Right ventricle myocardium inferior (tissue), 1 donor: Measurements from ENCODE around the gene SLFN12. TPM values are rescaled to one million over a fixed set of nuclear protein-coding genes. Genes with fewer than 3 reads are reported as not detected.
A peak's percentile ranks its signal among the peaks of the same experiment; 100 is the strongest.
"Not testable (repeated sequence)": the region's sequence is repeated elsewhere in the genome, so short reads cannot be mapped to it uniquely, and the experiment has no call there.

Source experiments
- ATAC-seq: fragments of 200-7000 bp; cut with Tn5 transposase; one replicate; pipeline ENCODE4 v1.9.1; 2020; ENCODE audit warnings: mild to moderate bottlenecking, moderate library complexity
- DNase-seq: peaks from one replicate; pipeline ENCODE4 v3.0.0; 2021; ENCODE audit errors: missing footprints
- intact Hi-C: fragments of 100-400 bp; cut with DNase I; formaldehyde crosslinking; loops from one replicate; pipeline ENCODE4 v1.11.0; 2022
- total RNA-seq: library from RNA; stranded (reverse); fragmentation: NEBNext Ultra II Directional; extraction: Animal tissue kit (Norgen Biotek cat#: 25700); gene quantifications from one replicate; pipeline ENCODE4 v1.2.1, GENCODE V29; 2021
- donor health status: DM: no; HTN: yes; CAD: no; lungs with severe emphysema.

Gene SLFN12
- total RNA-seq, 1 donor from 2014 or later, result 3.0 TPM

DNA sequence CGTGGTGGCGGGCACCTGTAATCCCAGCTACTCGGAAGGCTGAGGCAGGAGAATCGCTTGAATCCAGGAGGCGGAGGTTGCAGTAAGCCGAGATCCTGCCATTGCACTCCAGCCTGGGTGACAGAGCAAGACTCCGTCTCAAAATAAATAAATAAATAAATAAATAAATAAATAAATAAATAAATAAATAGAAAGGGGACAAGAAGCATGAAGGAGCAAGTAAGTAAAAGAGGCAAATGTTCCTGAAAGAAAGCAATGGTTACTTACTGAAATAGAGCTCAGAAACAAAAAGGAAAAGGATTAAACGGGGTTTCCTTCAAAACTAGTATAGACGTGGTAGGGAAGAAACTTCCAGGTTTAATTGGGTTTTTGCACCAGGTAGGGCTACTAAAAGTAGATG, 11.2 kb downstream of the SLFN12 start:
- intact Hi-C loops, DNase-seq, ATAC-seq: not testable (repeated sequence)

DNA sequence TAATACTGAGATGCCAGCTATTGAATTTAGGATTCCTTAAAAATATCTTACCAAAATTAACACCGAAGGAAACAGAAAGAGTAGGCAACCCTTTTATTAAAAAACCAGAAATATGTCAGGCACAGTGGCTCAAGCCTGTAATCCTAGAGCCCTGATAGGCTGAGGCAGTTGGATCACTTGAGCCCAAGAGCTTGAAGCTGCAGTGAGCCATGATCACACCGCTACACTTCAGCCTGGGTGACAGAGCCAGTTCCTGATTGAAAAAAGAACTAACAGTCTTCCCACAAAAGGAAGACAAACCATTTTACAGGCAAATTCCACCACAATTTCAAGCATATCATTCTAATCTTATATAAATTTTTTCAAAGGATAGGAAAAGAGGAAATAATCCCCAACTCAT, 15.6 kb downstream of the SLFN12 start:
- intact Hi-C loops, result no loop called here
- ATAC-seq (no peak), DNase-seq (no peak)

DNA sequence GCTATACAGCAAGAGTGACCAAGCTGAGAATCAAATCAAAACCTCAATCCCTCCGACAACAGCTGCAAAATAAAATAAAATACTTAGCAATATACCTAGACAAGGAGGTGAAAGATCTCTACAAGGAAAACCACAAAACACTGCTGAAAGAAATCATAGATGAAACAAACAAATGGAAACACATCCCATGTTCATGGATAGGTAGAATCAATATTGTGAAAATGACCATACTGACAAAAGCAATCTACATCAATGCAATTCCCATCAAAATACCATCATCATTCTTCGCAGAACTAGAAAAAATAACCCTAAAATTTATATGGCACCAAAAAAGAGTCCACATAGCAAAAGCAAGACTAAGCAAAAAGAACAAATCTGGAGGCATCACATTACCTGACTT, 17.6 kb downstream of the SLFN12 start:
- DNase-seq, ATAC-seq, intact Hi-C loops: not testable (repeated sequence)

DNA sequence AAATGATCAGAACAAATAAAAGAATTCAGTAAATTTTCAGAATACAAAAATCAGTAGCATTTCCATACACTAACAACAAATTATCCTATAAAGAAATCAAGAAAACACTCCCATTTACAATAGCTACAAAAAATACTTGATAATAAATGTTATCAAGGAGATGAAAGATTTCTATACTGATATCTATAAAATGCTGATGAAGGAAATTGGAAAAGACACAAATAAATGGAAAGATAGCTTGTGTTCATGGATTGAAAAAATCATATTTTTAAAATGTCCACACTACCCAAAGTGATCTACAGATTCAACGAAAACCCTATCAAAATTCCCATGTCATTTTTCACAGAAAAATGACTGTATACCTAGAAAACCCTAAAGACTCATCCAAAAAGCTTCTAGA, 18.1 kb downstream of the SLFN12 start:
- intact Hi-C loops, result no loop called here
- DNase-seq (no peak), ATAC-seq (no peak)

DNA sequence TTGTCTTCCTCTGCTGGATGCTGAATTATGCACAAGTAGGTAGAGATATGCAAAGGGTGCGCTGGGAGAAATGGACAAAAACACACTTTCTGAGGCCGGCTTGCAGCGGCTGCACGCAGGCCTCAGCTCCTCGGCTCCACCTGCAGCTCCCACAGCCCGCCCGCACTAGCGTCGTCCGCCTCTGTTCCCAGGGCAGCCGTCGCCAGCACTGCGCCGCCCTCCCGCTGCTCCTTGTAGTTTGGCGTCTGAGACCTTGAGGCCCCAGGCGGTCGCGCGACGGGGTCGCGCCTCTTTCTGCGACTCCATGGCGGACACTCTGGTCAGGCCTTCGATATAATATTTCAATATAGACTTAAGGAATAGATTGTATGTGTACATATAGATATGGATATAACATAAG, 24.8 kb downstream of the SLFN12 start:
- no peak for ATAC-seq
- intact Hi-C loops, result no loop called here

DNA sequence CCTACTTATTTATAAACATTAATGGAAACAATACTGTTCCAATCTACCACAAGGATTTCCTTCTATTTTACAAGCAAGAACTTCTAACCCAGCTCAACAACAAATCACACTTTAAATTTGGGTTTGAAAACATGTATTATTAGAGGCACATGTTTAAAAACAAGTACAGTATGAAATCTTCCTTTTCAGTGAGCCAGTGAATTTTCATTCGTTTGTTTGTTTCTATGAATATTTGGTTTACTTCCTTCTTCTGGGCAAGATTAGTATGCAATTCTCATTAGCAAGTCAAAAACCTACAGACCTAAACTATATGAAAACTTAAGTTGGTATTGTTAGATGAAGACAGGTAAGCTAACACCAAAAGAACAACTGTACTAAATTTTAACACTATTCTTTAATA, 25.7 kb downstream of the SLFN12 start:
- DNase-seq, result no peak
- ATAC-seq, result no peak
- intact Hi-C loops, result no loop called here

More for the DNA sequence above, 24.8 kb downstream of the SLFN12 start:
- no peak for DNase-seq

DNA sequence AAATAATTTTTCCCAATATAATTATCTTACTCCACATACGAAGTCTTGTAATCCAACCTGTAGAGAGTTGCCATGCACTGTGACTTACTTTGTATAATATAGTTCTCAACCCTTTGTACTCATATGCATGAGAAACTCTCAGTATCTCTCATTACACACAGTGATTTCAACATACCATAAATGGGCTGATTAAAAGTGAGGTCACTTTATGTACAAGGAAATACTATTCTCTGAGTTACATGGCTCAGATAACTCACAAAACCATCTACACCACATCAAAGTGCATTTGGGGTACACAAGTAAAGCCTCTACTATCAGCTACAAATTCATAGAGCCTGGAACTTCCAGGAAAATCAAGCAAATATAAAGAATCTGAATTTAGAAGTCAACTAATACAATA, 27.9 kb downstream of the SLFN12 start:
- DNase-seq (no peak), ATAC-seq (no peak)
- intact Hi-C loops, result no loop called here

DNA sequence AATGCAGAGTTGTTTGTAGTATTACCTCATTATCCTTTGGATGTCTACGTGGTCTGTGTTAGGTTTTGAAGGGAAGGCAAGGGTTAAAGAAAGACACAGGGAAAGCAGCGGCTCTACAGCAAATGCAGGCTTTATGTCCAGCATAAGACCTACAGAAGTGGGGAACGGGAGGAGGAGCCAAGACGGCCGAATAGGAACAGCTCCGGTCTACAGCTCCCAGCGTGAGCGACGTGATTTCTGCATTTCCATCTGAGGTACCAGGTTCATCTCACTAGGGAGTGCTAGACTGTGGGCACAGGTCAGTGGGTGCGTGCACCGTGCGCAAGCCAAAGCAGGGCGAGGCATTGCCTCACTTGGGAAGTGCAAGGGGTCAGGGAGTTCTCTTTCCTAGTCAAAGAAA, 38.5 kb downstream of the SLFN12 start:
- DNase-seq, intact Hi-C loops, ATAC-seq: not testable (repeated sequence)

DNA sequence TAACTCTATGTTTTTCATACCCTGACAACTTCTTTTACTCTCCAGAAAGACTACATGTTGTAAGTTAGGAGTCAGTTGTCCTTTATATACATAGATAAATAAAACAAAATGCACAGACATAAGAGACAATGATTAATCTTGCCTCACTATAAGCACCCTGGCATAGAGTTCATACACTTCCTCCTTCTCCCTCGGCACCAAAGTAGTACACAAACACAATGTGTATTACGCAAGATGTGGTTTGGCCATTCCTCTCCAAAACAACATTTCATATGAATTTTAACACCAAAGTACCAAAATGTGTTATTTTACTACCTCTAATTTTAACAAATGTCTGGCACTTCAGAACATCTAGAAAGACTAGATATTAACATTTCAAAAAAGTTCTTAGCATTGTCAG, 41.6 kb downstream of the SLFN12 start:
- DNase-seq, result no peak
- intact Hi-C loops, result no loop called here
- no peak for ATAC-seq

DNA sequence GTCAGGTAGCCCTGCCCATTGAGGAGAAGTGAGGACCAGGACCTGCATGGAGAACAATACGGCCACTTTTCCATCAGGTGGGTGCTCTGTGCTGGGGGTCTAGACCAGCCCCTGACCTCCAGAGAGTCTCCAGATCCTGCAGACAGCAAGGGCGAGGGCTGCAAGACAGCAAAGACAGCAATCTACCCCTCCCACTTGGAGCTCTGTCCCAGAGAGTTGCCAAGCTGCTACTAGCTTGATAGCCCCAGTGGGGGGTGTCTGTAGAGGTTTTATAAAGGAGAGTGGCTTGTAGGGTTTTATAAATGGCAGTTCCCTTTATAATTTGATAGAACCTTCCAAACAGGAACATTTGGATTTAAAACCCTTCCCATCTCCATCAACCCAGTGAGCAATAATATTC, 42.1 kb downstream of the SLFN12 start:
- DNase-seq (no peak), ATAC-seq (no peak)
- intact Hi-C loops, result no loop called here

DNA sequence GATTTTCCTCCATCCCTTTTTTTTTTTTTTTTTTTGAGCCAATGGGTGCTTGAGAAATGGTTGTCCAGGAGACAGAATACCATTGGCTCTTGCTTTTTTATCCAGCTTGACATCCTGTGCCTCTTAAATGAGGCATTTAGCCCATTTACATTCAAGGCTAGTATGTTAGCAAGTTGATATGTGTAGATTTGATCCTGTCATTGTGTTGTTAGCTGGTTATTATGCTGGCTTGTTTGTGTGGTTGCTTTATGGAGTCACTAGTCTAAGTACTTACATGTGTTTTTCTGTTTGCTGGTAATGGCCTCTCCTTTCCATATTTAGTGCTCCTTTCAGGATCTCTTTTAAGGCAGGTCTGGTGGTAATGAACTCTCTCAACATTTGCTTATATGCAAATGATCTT, 44.8 kb downstream of the SLFN12 start:
- no peak for DNase-seq
- intact Hi-C loops, result no loop called here
- no peak for ATAC-seq

DNA sequence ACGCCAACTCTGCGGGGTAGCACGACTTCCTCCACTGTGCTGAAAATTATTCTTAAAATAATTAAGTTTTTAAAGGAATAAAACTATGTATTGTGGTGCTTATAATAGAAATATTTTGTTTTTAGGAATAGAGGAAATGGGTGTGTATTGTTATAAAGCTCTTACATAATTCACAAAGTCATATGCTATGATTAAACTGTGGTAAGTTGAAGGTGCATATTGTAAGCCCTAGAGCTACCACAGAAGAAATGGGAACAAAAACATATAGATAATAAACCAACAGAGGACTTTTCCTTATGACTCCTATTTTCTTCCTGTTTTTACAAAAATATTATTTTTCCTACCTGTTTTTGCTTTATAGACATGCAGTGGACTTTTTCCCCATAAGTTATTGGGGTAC, 54.6 kb downstream of the SLFN12 start:
- intact Hi-C loops, result no loop called here
- ATAC-seq, result no peak
- DNase-seq, result no peak

DNA sequence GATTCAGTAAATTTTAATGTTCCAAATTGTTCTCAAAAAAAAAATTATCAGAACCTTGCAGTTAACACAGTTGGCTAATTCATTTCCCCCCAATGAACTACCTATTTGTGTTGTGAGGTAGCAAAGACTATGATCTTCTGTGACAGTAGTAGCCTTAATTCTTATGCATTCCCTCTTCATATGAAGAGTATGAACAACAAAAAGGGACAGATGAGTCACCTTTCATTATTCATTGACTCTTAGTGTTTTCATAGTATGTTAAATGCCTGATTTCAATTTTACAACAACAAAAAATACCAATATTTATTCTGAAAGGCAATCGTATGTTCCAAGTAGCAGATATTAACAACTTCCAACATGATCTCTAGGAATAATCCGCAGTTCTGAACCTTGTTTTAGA, 55.2 kb downstream of the SLFN12 start:
- ATAC-seq, result no peak
- DNase-seq, result no peak
- intact Hi-C loops, result no loop called here

DNA sequence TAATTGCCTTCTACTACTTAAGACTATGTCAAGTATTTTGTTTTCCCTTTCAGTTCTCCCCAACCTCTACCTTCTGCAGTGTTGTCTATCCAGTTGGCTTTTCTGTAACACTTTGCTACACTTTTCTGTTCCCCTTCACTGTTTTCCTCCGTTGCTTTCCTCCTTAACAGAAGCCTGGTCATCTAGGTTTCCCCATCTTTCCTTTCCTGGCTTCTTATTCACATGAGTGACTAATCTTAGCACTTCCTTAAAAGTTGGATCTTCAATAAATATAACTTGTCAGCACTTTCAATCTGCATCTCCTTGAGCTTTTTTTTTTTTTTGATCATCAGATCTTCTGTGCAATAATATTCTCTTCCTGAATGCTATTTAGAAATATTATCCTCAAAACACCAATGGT, 56.1 kb downstream of the SLFN12 start:
- DNase-seq (no peak), ATAC-seq (no peak)
- intact Hi-C loops, result no loop called here

DNA sequence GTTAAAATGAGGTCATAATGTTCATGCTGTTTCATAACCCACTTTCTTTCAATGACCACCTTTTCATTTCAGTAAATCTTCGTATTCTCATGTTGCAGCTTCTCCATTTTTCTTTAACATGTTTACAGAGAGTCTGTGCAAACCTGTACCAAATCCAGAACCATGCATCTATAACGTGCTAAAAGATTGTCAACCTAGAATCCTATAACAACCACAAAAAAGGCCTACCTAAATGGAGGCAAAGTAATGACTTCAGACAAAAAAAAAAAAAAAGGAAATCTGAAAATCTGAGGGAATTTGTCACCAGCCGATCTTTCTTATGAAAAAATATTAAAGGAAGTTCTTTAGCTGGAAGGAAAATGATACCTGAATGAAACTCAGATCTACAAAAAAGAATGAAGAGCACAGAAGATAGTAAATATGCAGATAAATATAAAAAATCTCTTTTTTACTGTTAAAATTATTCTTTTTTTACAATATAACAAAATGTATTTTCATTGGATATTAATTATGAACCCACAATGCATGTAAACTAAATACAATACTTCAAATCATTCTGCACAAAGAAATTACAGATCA, 57.4 kb downstream of the SLFN12 start:
- intact Hi-C loops, result loop anchor here (5.0 kb wide), 1 partner anchor 162 kb away; the partner anchor contains the start of gene SLFN12L
- ATAC-seq (no peak), DNase-seq (no peak)

DNA sequence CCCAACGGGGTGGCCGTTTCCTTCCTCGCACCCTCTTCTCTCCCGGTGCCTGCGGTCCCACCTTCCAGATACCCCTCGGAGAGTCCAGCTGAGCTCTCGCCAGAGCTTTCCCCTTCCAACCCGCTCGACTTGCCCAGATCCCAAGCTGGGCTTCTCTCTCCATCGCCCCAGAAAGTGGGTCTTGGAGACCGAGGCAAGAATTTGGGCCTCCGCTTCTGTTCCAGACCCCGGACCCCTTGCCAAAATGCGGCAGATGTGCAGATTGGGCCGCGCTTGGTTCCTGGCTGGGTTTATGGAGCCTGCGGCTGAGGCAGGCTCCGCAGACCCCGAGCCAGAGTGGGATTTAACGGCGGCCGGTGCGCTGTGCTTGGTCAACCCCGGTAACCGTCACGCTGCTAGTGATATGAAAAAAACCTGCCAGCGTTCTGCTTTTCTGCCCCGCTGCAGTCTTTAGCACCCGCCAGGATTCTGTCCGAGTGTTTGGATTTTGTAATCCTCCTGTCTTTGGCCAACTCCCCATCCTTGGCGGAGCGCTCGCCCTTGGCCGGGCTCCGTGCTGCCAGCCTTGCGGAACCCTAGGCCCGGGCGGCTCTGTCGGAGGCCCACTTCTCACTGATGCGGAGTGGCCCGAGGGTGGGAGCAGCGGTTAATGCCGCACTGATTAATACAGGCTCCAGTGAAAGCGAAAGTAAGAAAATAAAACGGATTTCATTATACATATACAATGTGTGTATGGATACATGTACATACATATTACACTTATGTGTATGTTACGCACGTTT, 58.1 kb downstream of the SLFN12 start:
- DNase-seq (peak; percentile 86), ATAC-seq (peak; percentile 74)
- intact Hi-C loops, result loop anchor here (2.0 to 5.0 kb wide), 3 partner anchors 59 to 163 kb away; partner anchors contain the start of genes SLFN12 and SLFN12L

DNA sequence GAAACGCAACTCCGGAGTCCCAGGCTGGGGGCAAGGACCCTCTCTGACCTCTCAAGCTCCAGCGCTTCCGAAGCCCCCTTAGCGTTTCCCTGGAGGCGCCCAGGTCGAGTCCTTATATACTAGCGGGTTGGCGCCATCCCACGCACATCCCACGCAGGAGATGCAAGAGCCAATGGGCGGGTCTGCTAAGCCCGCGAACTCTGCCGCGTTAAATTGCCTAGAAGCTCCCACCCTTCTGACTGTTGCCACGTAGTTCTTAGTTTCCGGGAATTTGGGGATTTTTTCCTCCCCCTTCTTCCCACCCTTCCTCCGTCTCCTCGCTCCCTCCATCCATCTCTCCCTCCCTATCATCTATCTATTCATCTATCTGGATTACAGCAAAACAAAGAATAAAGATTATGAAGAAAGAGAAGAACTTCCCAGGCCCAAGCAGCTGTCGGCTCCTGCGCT, 58.7 kb downstream of the SLFN12 start, which contains the start of gene SLFN11:
Gene SLFN11 (minus strand): TSS at position 88 of the 450 bp plus-strand sequence. CDS start 9,814 bp downstream, outside the sequence.
- intact Hi-C loops, result loop anchor here (2.0 to 5.0 kb wide), 3 partner anchors 59 to 164 kb away; partner anchors contain the start of genes SLFN12 and SLFN12L
- ATAC-seq (peak; percentile 95), DNase-seq (peak; percentile 92)

DNA sequence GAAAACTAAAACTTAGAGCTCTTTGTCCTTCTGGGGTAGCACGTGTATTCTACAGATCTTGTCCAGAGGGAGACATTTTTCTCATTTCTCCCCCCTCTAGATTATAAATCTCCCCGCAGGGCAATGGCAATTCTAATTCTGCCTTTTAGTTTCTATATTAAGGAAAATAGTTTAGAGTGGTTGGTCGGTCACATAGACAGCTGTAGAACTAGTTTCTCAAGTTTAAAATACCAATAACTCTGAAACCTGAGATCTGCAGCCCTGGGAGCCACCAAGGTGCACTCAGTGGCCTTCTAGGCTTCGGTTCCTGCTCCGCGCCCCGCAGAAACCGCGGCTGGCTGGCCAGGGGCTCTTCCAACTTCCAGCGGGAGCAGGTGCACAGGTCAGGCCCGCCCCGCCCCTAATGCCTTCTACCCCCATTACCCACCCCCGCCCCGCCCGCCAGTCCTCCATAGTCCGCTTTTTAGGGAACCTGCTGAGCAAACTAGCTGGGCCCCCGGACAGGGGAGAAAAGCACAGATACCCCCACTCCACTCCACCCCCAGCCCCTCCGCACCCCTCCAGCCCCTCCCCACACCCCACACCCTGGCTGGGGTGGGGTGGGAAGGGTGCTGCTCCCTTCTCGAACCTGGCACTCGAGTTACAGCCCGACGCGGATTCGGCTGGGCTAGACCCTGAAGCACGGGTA, 59.3 kb downstream of the SLFN12 start:
- intact Hi-C loops, result loop anchor here (2.0 to 5.0 kb wide), 3 partner anchors 60 to 164 kb away; partner anchors contain the start of genes SLFN12 and SLFN12L
- peak; percentile 67 for DNase-seq
- no peak for ATAC-seq

DNA sequence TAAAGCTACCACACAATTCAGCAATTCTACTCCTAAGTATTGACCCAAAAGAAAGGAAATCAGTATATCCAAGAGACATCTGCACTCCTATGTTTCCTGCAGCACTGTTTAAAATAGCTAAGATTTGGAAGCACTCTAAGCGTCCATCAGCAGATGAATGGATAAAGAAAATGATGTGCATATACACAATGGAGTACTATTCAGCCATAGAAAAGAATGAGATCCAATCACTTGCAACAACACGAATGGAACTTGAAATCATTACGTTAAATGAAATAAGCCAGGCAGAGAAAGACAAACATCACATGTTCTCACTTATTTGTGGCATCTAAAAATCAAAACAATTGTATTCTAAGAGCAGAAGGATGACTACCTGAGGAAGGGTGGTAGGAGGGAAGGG, 60.4 kb downstream of the SLFN12 start:
- intact Hi-C loops, result loop anchor here (2.0 to 5.0 kb wide), 3 partner anchors 59 to 165 kb away; partner anchors contain the start of genes SLFN12 and SLFN12L
- DNase-seq (no peak), ATAC-seq (no peak)
